IPS-15b (cell line): ENCODE data around the gene CLNK.

Experiments used
- H3K27me3 ChIP-seq: one replicate; pipeline ENCODE4 v1.6.1; 2013; ENCODE audit warnings: low read length; ENCODE audit not compliant: control insufficient read depth, insufficient read depth
- H3K36me3 ChIP-seq: one replicate; pipeline ENCODE4 v1.6.1; 2013; ENCODE audit warnings: low read length; ENCODE audit not compliant: control insufficient read depth, insufficient read depth
- H3K4me1 ChIP-seq: one replicate; pipeline ENCODE4 v1.6.1; 2013; ENCODE audit warnings: mild to moderate bottlenecking, low read length; ENCODE audit not compliant: control insufficient read depth, insufficient read depth
- H3K4me3 ChIP-seq: one replicate; pipeline ENCODE4 v1.5.1; 2013; ENCODE audit warnings: low read depth, low read length
- H3K9ac ChIP-seq: one replicate; pipeline ENCODE4 v1.6.1; 2013; ENCODE audit warnings: low read depth, mild to moderate bottlenecking, low read length
- H3K9me3 ChIP-seq: one replicate; pipeline ENCODE4 v1.6.1; 2013; ENCODE audit warnings: mild to moderate bottlenecking, low read length; ENCODE audit not compliant: control insufficient read depth, insufficient read depth

Gene CLNK

GRCh38 chr4:10697086-10697485 is 12.5 kb upstream of the CLNK start:
- no peaks in the 10 kb centered on the region for H3K4me1 ChIP-seq
- no peak overlapping the region for H3K9ac ChIP-seq
- H3K36me3 ChIP-seq = no peaks in the 10 kb centered on the region
- no peak overlapping the region for H3K4me3 ChIP-seq
- no peaks in the 10 kb centered on the region for H3K27me3 ChIP-seq
- H3K9me3 ChIP-seq = no peaks in the 10 kb centered on the region

- no peaks in the 10 kb centered on the region for H3K27me3 ChIP-seq
- no peaks in the 10 kb centered on the region for H3K36me3 ChIP-seq
- H3K4me3 ChIP-seq = no peak overlapping the region
- no peaks in the 10 kb centered on the region for H3K9me3 ChIP-seq
- H3K9ac ChIP-seq = no peak overlapping the region
- no peaks in the 10 kb centered on the region for H3K4me1 ChIP-seq
These were observed 11.7 kb upstream of the CLNK start for GRCh38 chr4:10696253-10696652.

- Histone ChIP-seq H3K36me3 (no peaks in the 10 kb centered on the region), H3K9ac (no peak overlapping the region), H3K4me1 (no peaks in the 10 kb centered on the region), H3K27me3 (no peaks in the 10 kb centered on the region), H3K9me3 (no peaks in the 10 kb centered on the region), H3K4me3 (no peak overlapping the region)
These were observed 10.3 kb upstream of the CLNK start for GRCh38 chr4:10694828-10695209.

- Histone ChIP-seq H3K9ac (no peak overlapping the region), H3K4me3 (no peak overlapping the region), H3K4me1 (no peaks in the 10 kb centered on the region), H3K36me3 (no peaks in the 10 kb centered on the region), H3K9me3 (no peaks in the 10 kb centered on the region), H3K27me3 (no peaks in the 10 kb centered on the region)
These were observed 9.7 kb upstream of the CLNK start for GRCh38 chr4:10694151-10694827.

- no peaks in the 10 kb centered on the region for H3K4me1 ChIP-seq
- no peak overlapping the region for H3K9ac ChIP-seq
- H3K27me3 ChIP-seq = no peaks in the 10 kb centered on the region
- no peaks in the 10 kb centered on the region for H3K9me3 ChIP-seq
- H3K4me3 ChIP-seq = no peak overlapping the region
- no peaks in the 10 kb centered on the region for H3K36me3 ChIP-seq
These were observed 7.1 kb upstream of the CLNK start for GRCh38 chr4:10691651-10692050.

- H3K9ac ChIP-seq = no peak overlapping the region
- no peaks in the 10 kb centered on the region for H3K36me3 ChIP-seq
- no peaks in the 10 kb centered on the region for H3K9me3 ChIP-seq
- H3K4me3 ChIP-seq = no peak overlapping the region
- no peaks in the 10 kb centered on the region for H3K27me3 ChIP-seq
- no peaks in the 10 kb centered on the region for H3K4me1 ChIP-seq
These were observed 5.8 kb upstream of the CLNK start for GRCh38 chr4:10690185-10690907.

- Histone ChIP-seq H3K27me3 (no peaks in the 10 kb centered on the region), H3K4me3 (no peak overlapping the region), H3K9me3 (no peaks in the 10 kb centered on the region), H3K36me3 (no peaks in the 10 kb centered on the region), H3K9ac (no peak overlapping the region), H3K4me1 (no peaks in the 10 kb centered on the region)
These were observed 4.3 kb upstream of the CLNK start for GRCh38 chr4:10688846-10689245.

- H3K4me1 ChIP-seq = no peaks in the 10 kb centered on the region
- no peak overlapping the region for H3K9ac ChIP-seq
These were observed 3.5 kb upstream of the CLNK start for GRCh38 chr4:10688022-10688421.

GRCh38 chr4:10687526-10687925 is 3.0 kb upstream of the CLNK start:
- Histone ChIP-seq H3K36me3 (no peaks in the 10 kb centered on the region), H3K27me3 (no peaks in the 10 kb centered on the region), H3K4me3 (no peak overlapping the region), H3K9ac (no peak overlapping the region), H3K9me3 (no peaks in the 10 kb centered on the region), H3K4me1 (no peaks in the 10 kb centered on the region)

More at GRCh38 chr4:10688022-10688421, 3.5 kb upstream of the CLNK start:
- H3K27me3 ChIP-seq = no peaks in the 10 kb centered on the region
- H3K9me3 ChIP-seq = no peaks in the 10 kb centered on the region
- no peak overlapping the region for H3K4me3 ChIP-seq
- H3K36me3 ChIP-seq = no peaks in the 10 kb centered on the region

GRCh38 chr4:10682397-10682796 is 2.2 kb downstream of the CLNK start:
- no peaks in the 10 kb centered on the region for H3K27me3 ChIP-seq
- H3K9ac ChIP-seq = no peak overlapping the region
- no peaks in the 10 kb centered on the region for H3K9me3 ChIP-seq
- H3K4me3 ChIP-seq = no peak overlapping the region
- no peaks in the 10 kb centered on the region for H3K36me3 ChIP-seq
- H3K4me1 ChIP-seq = no peaks in the 10 kb centered on the region

GRCh38 chr4:10677796-10678497 is 6.6 kb downstream of the CLNK start:
- H3K4me1 ChIP-seq = no peaks in the 10 kb centered on the region
- no peak overlapping the region for H3K4me3 ChIP-seq
- no peak overlapping the region for H3K9ac ChIP-seq
- no peaks in the 10 kb centered on the region for H3K9me3 ChIP-seq
- H3K36me3 ChIP-seq = no peaks in the 10 kb centered on the region
- no peaks in the 10 kb centered on the region for H3K27me3 ChIP-seq
